ENCODE measurements around the gene ASCC1. TPM values are rescaled to one million over a fixed set of nuclear protein-coding genes. Genes with fewer than 3 reads are reported as not detected.
A peak's percentile ranks its signal among the peaks of the same experiment; 100 is the strongest.

ASCC1 gene
- total RNA-seq, 4 donors from 2014 or later: 13.4 to 34.0 (median 20.5) TPM

DNA sequence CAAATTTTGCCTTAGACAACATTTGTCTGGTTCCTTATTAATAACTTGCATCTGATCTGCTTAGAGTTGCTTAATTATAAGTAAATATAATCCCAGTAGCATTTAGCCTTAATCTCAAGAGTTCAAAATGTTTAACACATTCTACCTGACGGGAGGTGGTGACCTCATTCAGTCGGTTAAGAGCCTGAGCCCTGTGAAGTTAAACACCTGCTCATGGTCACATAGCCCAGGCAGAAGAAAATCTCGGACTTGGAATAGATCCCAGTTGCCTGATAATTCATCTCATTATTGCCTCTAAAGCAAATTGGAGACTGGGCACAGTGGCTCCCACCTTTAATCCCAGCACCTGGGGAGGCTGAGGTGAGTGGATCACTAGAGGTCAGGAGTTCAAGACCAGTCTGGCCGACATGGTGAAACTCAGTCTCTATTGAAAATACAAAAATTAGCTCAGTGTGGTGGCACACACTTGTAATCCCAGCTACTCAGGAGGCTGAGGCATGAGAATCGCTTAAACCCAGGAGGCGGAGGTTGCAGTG, 18.6 kb upstream of the ASCC1 start:
- 67 to 74% methylated on average over 5 to 6 of the region's 6 CpGs for WGBS, 2 donors (ENCODE audit: low coverage in 1 of 2)
- TF ChIP-seq POLR2A (IDR thresholded peaks at IDR 0.05): no peak
- TF ChIP-seq, protein P1, sequence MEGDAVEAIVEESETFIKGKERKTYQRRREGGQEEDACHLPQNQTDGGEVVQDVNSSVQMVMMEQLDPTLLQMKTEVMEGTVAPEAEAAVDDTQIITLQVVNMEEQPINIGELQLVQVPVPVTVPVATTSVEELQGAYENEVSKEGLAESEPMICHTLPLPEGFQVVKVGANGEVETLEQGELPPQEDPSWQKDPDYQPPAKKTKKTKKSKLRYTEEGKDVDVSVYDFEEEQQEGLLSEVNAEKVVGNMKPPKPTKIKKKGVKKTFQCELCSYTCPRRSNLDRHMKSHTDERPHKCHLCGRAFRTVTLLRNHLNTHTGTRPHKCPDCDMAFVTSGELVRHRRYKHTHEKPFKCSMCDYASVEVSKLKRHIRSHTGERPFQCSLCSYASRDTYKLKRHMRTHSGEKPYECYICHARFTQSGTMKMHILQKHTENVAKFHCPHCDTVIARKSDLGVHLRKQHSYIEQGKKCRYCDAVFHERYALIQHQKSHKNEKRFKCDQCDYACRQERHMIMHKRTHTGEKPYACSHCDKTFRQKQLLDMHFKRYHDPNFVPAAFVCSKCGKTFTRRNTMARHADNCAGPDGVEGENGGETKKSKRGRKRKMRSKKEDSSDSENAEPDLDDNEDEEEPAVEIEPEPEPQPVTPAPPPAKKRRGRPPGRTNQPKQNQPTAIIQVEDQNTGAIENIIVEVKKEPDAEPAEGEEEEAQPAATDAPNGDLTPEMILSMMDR (IDR thresholded peaks at IDR 0.05): no peak
- TF ChIP-seq EP300 (IDR thresholded peaks at IDR 0.05; ENCODE audit: low read depth): no peak
- TF ChIP-seq POLR2AphosphoS5 (IDR thresholded peaks at IDR 0.05): no peak
- Histone ChIP-seq H3K27me3 (no peaks in the 10 kb centered on the region), H3K9me3 (no peaks in the 10 kb centered on the region), H3K4me1 (peaks cover 0 to 7% (median 3%) of the 10 kb centered on the region in 4 donors), H3K36me3 (peaks cover 0 to 49% (median 23%) of the 10 kb centered on the region in 4 donors), H3K27ac (no peak overlapping the region), H3K4me3 (no peak overlapping the region)
- intact Hi-C loops (cut with DNase I; ENCODE audit: low total_unique reads) (no loop called here), in situ Hi-C loops (cut with MboI; ENCODE audit: low pct_ligation_motif_present in 1 of 4, low pct_unique_long_range_greater_than_20kb in 1 of 4, low sequenced_read_pairs in 3 of 4) (loop anchor here in 1 of 4 donors (25.0 kb wide), 1 partner anchor 103 kb away; no protein-coding TSS in a partner anchor)
- no peak for DNase-seq

DNA sequence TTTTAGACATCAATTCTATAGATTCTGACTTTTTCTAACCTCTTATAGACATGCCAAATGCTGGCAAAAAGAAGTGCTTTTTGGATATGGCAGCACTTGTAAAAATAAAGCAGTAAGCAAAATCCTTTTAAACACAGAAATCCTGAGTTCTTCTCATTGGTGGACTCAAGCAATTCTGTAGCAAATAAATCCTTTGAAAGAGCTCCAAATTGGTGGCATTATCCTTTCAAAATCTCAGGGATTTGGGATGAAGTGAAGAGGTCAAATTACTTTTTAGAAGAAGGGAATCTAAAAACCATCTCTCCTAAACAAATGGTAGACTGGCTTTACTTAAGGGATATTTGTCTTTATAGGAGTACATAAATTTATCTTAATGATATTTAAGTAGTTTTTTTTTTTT, 17.5 kb upstream of the ASCC1 start:
- no peaks in the 10 kb centered on the region for H3K27me3 ChIP-seq
- no peak overlapping the region for H3K4me3 ChIP-seq
- TF ChIP-seq, protein P1 (IDR thresholded peaks at IDR 0.05): no peak
- no peak for TF ChIP-seq POLR2AphosphoS5 (IDR thresholded peaks at IDR 0.05)
- TF ChIP-seq POLR2A (IDR thresholded peaks at IDR 0.05): no peak
- TF ChIP-seq EP300 (IDR thresholded peaks at IDR 0.05; ENCODE audit: low read depth): no peak
- DNase-seq: no peak
- intact Hi-C loops (cut with DNase I; ENCODE audit: low total_unique reads) (no loop called here), in situ Hi-C loops (cut with MboI; ENCODE audit: low pct_ligation_motif_present in 1 of 4, low pct_unique_long_range_greater_than_20kb in 1 of 4, low sequenced_read_pairs in 3 of 4) (loop anchor here in 1 of 4 donors (25.0 kb wide), 1 partner anchor 104 kb away; no protein-coding TSS in a partner anchor)
- no peak overlapping the region for H3K27ac ChIP-seq
- peaks cover 0 to 15% (median 4%) of the 10 kb centered on the region in 4 donors for H3K4me1 ChIP-seq
- no peaks in the 10 kb centered on the region for H3K9me3 ChIP-seq
- H3K36me3 ChIP-seq: peaks cover 0 to 49% (median 23%) of the 10 kb centered on the region in 4 donors

DNA sequence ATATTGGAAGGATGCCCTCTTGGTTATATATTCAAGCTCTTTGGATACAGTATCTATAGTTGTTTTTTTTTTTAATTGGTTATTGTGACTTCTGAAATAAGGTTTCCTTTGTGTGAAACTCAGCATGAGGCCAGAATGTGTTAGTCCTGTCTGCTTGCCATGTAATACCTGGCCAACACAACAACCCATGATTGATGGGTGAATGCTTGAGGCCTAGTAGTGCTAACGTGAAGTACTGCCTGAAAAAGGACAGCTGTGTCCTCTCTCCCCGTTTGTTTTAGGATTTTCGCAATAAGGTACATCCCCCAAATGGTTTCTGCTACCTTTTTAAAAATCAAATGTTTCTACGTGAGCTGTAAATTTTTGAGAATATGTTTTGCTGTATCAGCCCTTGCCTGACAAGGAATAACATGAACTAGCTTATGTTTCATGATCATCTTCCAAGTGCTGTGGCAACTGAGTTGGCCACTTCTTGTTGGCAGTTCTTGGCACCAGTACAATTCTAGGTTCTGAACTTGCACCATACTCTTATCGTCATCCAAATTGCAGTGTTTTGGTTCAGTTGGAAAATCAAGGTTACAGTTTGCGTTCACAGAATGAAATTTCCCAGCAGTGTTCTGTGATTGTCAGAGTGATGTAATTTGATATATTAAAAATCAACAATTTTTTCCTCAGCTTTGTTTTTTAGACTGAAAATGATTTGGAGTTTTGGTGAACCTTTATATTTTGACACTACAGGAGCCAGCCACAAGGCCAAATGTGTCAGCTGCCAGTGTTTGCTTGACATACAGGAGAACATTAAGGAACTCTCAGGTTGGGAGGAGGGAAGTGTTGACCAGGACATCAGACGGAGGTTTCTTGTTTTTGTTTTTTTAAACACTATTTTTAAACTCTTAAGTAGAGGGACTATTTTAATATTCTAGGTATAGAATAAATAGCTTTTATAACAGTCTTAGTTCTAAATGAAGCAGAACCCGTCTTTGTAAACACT, 13.5 kb upstream of the ASCC1 start:
- peak in 2 of 3 donors; percentile 34 to 38 for TF ChIP-seq POLR2AphosphoS5 (IDR thresholded peaks at IDR 0.05)
- TF ChIP-seq, protein P1 (IDR thresholded peaks at IDR 0.05): no peak
- peak overlapping the region in 3 of 4 donors; percentile 21 to 63 (median 49) for H3K27ac ChIP-seq
- H3K9me3 ChIP-seq: no peaks in the 10 kb centered on the region
- peaks cover 0 to 43% (median 14%) of the 10 kb centered on the region in 4 donors for H3K36me3 ChIP-seq
- peaks cover 0 to 16% (median 4%) of the 10 kb centered on the region in 4 donors for H3K4me1 ChIP-seq
- in situ Hi-C loops (cut with MboI; ENCODE audit: low pct_ligation_motif_present in 1 of 4, low pct_unique_long_range_greater_than_20kb in 1 of 4, low sequenced_read_pairs in 3 of 4): loop anchor here in 2 of 4 donors (10.0 to 25.0 kb wide), 2 partner anchors 105 to 108 kb away; no protein-coding TSS in a partner anchor
- no peaks in the 10 kb centered on the region for H3K27me3 ChIP-seq
- WGBS, 2 donors (ENCODE audit: low coverage in 1 of 2): 61 to 71% methylated on average over 8 of the region's 8 CpGs
- intact Hi-C loops (cut with DNase I; ENCODE audit: low total_unique reads): no loop called here
- H3K4me3 ChIP-seq: no peak overlapping the region
- no peak for DNase-seq

DNA sequence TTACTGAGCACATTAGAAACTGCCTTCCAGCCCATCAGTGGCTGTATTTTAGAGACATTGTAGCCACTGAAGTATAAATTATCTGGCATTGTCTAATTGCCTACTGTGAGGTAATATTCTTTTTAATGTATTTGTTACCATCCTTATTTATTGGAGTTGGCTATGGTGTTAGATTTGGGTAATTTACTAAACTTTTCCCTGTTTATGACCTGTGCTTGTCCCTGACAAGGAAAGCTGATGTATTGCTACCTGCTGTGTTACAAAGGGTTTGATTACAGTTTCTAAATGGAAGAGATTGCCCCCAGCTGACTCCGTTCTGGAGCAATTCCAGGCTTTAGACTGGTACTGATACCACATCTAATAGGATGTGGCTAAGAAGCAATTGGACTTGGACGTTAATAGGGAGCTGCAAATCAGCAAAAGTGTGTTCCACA, 12.3 kb upstream of the ASCC1 start:
- WGBS, 2 donors (ENCODE audit: low coverage in 1 of 2): 76% methylated on average over 2 of the region's 2 CpGs; no CpG with 5 or more reads in 1 of the 2 donors
- Histone ChIP-seq H3K36me3 (peaks cover 0 to 32% (median 9%) of the 10 kb centered on the region in 4 donors), H3K4me3 (no peak overlapping the region), H3K9me3 (no peaks in the 10 kb centered on the region), H3K27me3 (no peaks in the 10 kb centered on the region), H3K4me1 (peaks cover 1 to 27% (median 11%) of the 10 kb centered on the region in 4 donors), H3K27ac (peak overlapping the region in 3 of 4 donors; percentile 9 to 39 (median 17))
- in situ Hi-C loops (cut with MboI; ENCODE audit: low pct_ligation_motif_present in 1 of 4, low pct_unique_long_range_greater_than_20kb in 1 of 4, low sequenced_read_pairs in 3 of 4): loop anchor here in 2 of 4 donors (10.0 to 25.0 kb wide), 2 partner anchors 106 to 109 kb away; no protein-coding TSS in a partner anchor
- intact Hi-C loops (cut with DNase I; ENCODE audit: low total_unique reads): no loop called here
- TF ChIP-seq, protein P1 (IDR thresholded peaks at IDR 0.05): no peak
- TF ChIP-seq POLR2AphosphoS5 (IDR thresholded peaks at IDR 0.05): no peak
- no peak for TF ChIP-seq POLR2A (IDR thresholded peaks at IDR 0.05)
- TF ChIP-seq EP300 (IDR thresholded peaks at IDR 0.05; ENCODE audit: low read depth): no peak
- no peak for DNase-seq
